Epithelial cell of prostate (primary cell): ENCODE measurements around the gene ARHGAP12.

Source experiments
- DNase-seq: peaks from one replicate; pipeline ENCODE4 v3.0.0-alpha.2; 2011; ENCODE audit warnings: low read depth, low spot score
- H3K27ac ChIP-seq: fragments of 450-650 bp; 2 replicates; pipeline ENCODE4 v1.5.1; 2017; ENCODE audit warnings: mild to moderate bottlenecking

ARHGAP12 gene

GRCh38 chr10:31836569-31837406 is 91.8 kb downstream of the ARHGAP12 start:
- no peak overlapping the region for H3K27ac ChIP-seq
- DNase-seq, result no peak

- no peak overlapping the region for H3K27ac ChIP-seq
- no peak for DNase-seq
Measured at GRCh38 chr10:31833753-31834152, 94.9 kb downstream of the ARHGAP12 start.

- DNase-seq, result no peak
- H3K27ac ChIP-seq, result no peak overlapping the region
Measured at GRCh38 chr10:31832261-31832660, 96.4 kb downstream of the ARHGAP12 start.

GRCh38 chr10:31830887-31831286 is 97.7 kb downstream of the ARHGAP12 start:
- no peak overlapping the region for H3K27ac ChIP-seq
- no peak for DNase-seq

- no peak for DNase-seq
- H3K27ac ChIP-seq, result no peak overlapping the region
Measured at GRCh38 chr10:31829776-31830175, 98.9 kb downstream of the ARHGAP12 start.

GRCh38 chr10:31823358-31823757 is 105.3 kb downstream of the ARHGAP12 start:
- H3K27ac ChIP-seq, result no peak overlapping the region
- DNase-seq, result no peak

- H3K27ac ChIP-seq, result no peak overlapping the region
- no peak for DNase-seq
Measured at GRCh38 chr10:31822616-31823318, 105.9 kb downstream of the ARHGAP12 start.

- no peak overlapping the region for H3K27ac ChIP-seq
- no peak for DNase-seq
Measured at GRCh38 chr10:31822150-31822549, 106.5 kb downstream of the ARHGAP12 start.

- no peak overlapping the region for H3K27ac ChIP-seq
Measured at GRCh38 chr10:31820778-31821369, 107.8 kb downstream of the ARHGAP12 start.

GRCh38 chr10:31820096-31820495 is 108.5 kb downstream of the ARHGAP12 start:
- no peak for DNase-seq
- H3K27ac ChIP-seq, result no peak overlapping the region

More at GRCh38 chr10:31820778-31821369, 107.8 kb downstream of the ARHGAP12 start:
- DNase-seq, result no peak

GRCh38 chr10:31819391-31819820 is 109.2 kb downstream of the ARHGAP12 start:
- no peak overlapping the region for H3K27ac ChIP-seq
- no peak for DNase-seq

GRCh38 chr10:31816318-31816717 is 112.3 kb downstream of the ARHGAP12 start:
- no peak overlapping the region for H3K27ac ChIP-seq
- DNase-seq, result no peak

- no peak for DNase-seq
- no peak overlapping the region for H3K27ac ChIP-seq
Measured at GRCh38 chr10:31808258-31809218, 120.1 kb downstream of the ARHGAP12 start.

GRCh38 chr10:31804352-31804810 is 124.2 kb downstream of the ARHGAP12 start:
- no peak overlapping the region for H3K27ac ChIP-seq
- DNase-seq, result no peak

GRCh38 chr10:31803606-31804351 is 124.9 kb downstream of the ARHGAP12 start:
- no peak overlapping the region for H3K27ac ChIP-seq
- no peak for DNase-seq

GRCh38 chr10:31799181-31799580 is 129.4 kb downstream of the ARHGAP12 start:
- H3K27ac ChIP-seq, result no peak overlapping the region
- no peak for DNase-seq

- DNase-seq, result no peak
- no peak overlapping the region for H3K27ac ChIP-seq
Measured at GRCh38 chr10:31792745-31793144, 135.9 kb downstream of the ARHGAP12 start.

GRCh38 chr10:31789555-31789954 is 139.1 kb downstream of the ARHGAP12 start:
- no peak for DNase-seq
- no peak overlapping the region for H3K27ac ChIP-seq

- no peak overlapping the region for H3K27ac ChIP-seq
- DNase-seq, result no peak
Measured at GRCh38 chr10:31782701-31783100, 145.9 kb downstream of the ARHGAP12 start.
